Measurements from ENCODE around the gene IPO11. TPM values are rescaled to one million over a fixed set of nuclear protein-coding genes. Genes with fewer than 3 reads are reported as not detected.

The IPO11 gene
- total and polyA plus RNA-seq, 2 of the 4 experiments (the other 2 are of a cell fraction), result 12.6 to 40.0 TPM

GRCh38 chr5:62371409-62371808, 41.2 kb upstream of the IPO11 start:
- Histone ChIP-seq H4K5ac (ENCODE audit: low read depth, low read length) (no peak overlapping the region), H3K9me1 (ENCODE audit: insufficient read depth, low read length) (no peaks in the 10 kb centered on the region), H3K9ac (ENCODE audit: low read depth, low read length) (no peak overlapping the region), H3K4me1 (ENCODE audit: control insufficient read depth, insufficient read depth, low read length) (no peaks in the 10 kb centered on the region), H3K4me2 (ENCODE audit: low read depth, low read length) (no peak overlapping the region), H3K36me3 (ENCODE audit: control insufficient read depth, insufficient read depth, low read length) (peaks cover 16% of the 10 kb centered on the region), H3K27ac (ENCODE audit: insufficient read depth, low read length) (no peak overlapping the region), H3K4me3 (ENCODE audit: insufficient read depth, low read depth, low read length) (no peak overlapping the region), H4K8ac (ENCODE audit: low read depth in 2 of 2, low read length in 2 of 2) (no peak overlapping the region), H2AFZ (replicated peaks; ENCODE audit: low read length, poor library complexity) (no peak overlapping the region), H3K9me3 (ENCODE audit: control insufficient read depth, insufficient read depth, low read length) (no peaks in the 10 kb centered on the region), H3K14ac (replicated peaks; ENCODE audit: low read depth, low read length) (no peak overlapping the region), H2BK5ac (ENCODE audit: low read depth, low read length, poor library complexity, severe bottlenecking) (no peak overlapping the region), H3K79me1 (ENCODE audit: low read depth in 1 of 2, low read length in 2 of 2) (peaks cover 3% of the 10 kb centered on the region in 2 experiments; a peak in 1 of 4 replicates), H3K23ac (ENCODE audit: low read depth, low read length) (no peak overlapping the region), H2AK9ac (replicated peaks; ENCODE audit: low read depth, low read length, poor library complexity) (no peak overlapping the region), H4K20me1 (ENCODE audit: insufficient read depth, low read length) (no peaks in the 10 kb centered on the region), H3K27me3 (ENCODE audit: control insufficient read depth, insufficient read depth, low read length) (no peaks in the 10 kb centered on the region), H2AK5ac (ENCODE audit: low read depth, low read length) (no peak overlapping the region), H2BK15ac (ENCODE audit: low read depth, low read length) (no peak overlapping the region), H3K18ac (ENCODE audit: low read depth, low read length) (no peak overlapping the region), H3K4ac (ENCODE audit: low read depth, low read length) (no peak overlapping the region), H2BK120ac (ENCODE audit: low read depth, low read length) (no peak overlapping the region), H4K91ac (ENCODE audit: insufficient read depth, low read depth, low read length) (no peak overlapping the region), H3K56ac (ENCODE audit: extremely low read depth, insufficient read depth, low read length) (no peak overlapping the region), H2BK20ac (ENCODE audit: low read depth, low read length) (no peak overlapping the region)
- DNase-seq, result peak; percentile 2
- no peak for ATAC-seq (ENCODE audit: low read depth)
- ChIA-PET CTCF (no interaction called here), POLR2A (ENCODE audit: unreplicated experiment) (no interaction called here)
- dilution Hi-C loops (cut with HindIII; ENCODE audit: low sequenced_read_pairs, unreplicated experiment) (no loop called here), in situ Hi-C loops (cut with MboI; ENCODE audit: low sequenced_read_pairs) (no loop called here), intact Hi-C loops (cut with micrococcal nuclease) (no loop called here)
- no TSS peak for BruUV-seq (replicated peaks)
- TF ChIP-seq FOS (IDR thresholded peaks at IDR 0.05; ENCODE audit: low read depth, low read length) (no peak), CEBPB (IDR thresholded peaks at IDR 0.05; ENCODE audit: low read depth, low read length) (no peak), NFE2L2 (IDR thresholded peaks at IDR 0.05; ENCODE audit: low read depth, low read length) (no peak)

Measured in IMR-90 (cell line).